HEK293 (cell line): Measurements from ENCODE around the gene ZC3H12C.

ENCODE experiments used
- CTCF ChIA-PET: fragments of 350-600 bp; formaldehyde crosslinking; extraction: SDS; loops from one replicate; lab custom pipeline; 2021; ENCODE audit warnings: antibody characterized with exemption; lab: Yijun Ruan, JAX
- POLR2A ChIA-PET: fragments of 300-600 bp; formaldehyde crosslinking; extraction: SDS; loops from one replicate; lab custom pipeline; 2020; ENCODE audit warnings: antibody characterized with exemption, inconsistent platforms; lab: Yijun Ruan, JAX
- H3K27ac ChIP-seq: fragments of 200-500 bp; sonication (Bioruptor generic); 2 replicates; pipeline ENCODE4 v1.5.1; 2014; ENCODE audit warnings: low read depth, low read length, control low read depth, inconsistent platforms; ENCODE audit errors: extremely low read depth
- H3K36me3 ChIP-seq, 2 experiments: fragments of 200-500 bp in 1 of 2; sonication (Bioruptor generic) in 1 of 2; 1 replicate in 1 of 2; 2 replicates in 1 of 2; pipeline ENCODE4 v1.5.1; 2014 to 2017; ENCODE audit warnings: inconsistent platforms in 2 of 2, low read length in 2 of 2; ENCODE audit not compliant: control insufficient read depth in 2 of 2, insufficient read depth in 1 of 2
- H3K4me1 ChIP-seq: fragments of 200-500 bp; sonication (Bioruptor generic); 2 replicates; pipeline ENCODE4 v1.5.1; 2014; ENCODE audit warnings: mild to moderate bottlenecking, low read length, inconsistent platforms; ENCODE audit not compliant: control insufficient read depth, insufficient read depth
- H3K4me3 ChIP-seq: 2 replicates; pipeline ENCODE4 v1.5.1; 2011; ENCODE audit warnings: low read depth, mild to moderate bottlenecking, control low read depth, low read length, moderate library complexity
- H3K9me3 ChIP-seq: fragments of 200-500 bp; sonication (Bioruptor generic); 2 replicates; pipeline ENCODE4 v1.5.1; 2014; ENCODE audit warnings: low read depth, low read length, inconsistent platforms; ENCODE audit not compliant: control insufficient read depth, insufficient read depth
- BCL11B ChIP-seq: fragments of 450-650 bp; formaldehyde crosslinking; IDR thresholded peaks from 2 replicates; pipeline ENCODE4 v1.5.1; 2016; ENCODE audit warnings: low read depth, missing biosample characterization, missing genetic modification characterization
- GLIS2 ChIP-seq: fragments of 450-650 bp; formaldehyde crosslinking; IDR thresholded peaks from 2 replicates; pipeline ENCODE4 v1.5.1; 2016; ENCODE audit warnings: missing biosample characterization, missing genetic modification characterization
- IKZF3 ChIP-seq: fragments of 450-650 bp; IDR thresholded peaks from 2 replicates; pipeline ENCODE4 v1.5.0; 2018; ENCODE audit warnings: missing biosample characterization, mild to moderate bottlenecking, missing genetic modification characterization, moderate library complexity
- KLF16 ChIP-seq: fragments of 450-650 bp; formaldehyde crosslinking; IDR thresholded peaks from 2 replicates; pipeline ENCODE4 v1.5.1; 2017; ENCODE audit warnings: missing biosample characterization, missing genetic modification characterization
- YY1 ChIP-seq: fragments of 450-650 bp; formaldehyde crosslinking; IDR thresholded peaks from 2 replicates; pipeline ENCODE4 v1.5.1; 2018; ENCODE audit warnings: missing biosample characterization, missing genetic modification characterization
- ZFP41 ChIP-seq: fragments of 450-650 bp; formaldehyde crosslinking; IDR thresholded peaks from 2 replicates; pipeline ENCODE4 v1.5.1; 2016; ENCODE audit warnings: missing biosample characterization, missing genetic modification characterization, borderline replicate concordance
- ZNF155 ChIP-seq: fragments of 450-650 bp; formaldehyde crosslinking; IDR thresholded peaks from 2 replicates; pipeline ENCODE4 v1.5.1; 2016; ENCODE audit warnings: missing biosample characterization, missing genetic modification characterization
- ZNF16 ChIP-seq: fragments of 450-650 bp; formaldehyde crosslinking; IDR thresholded peaks from 2 replicates; pipeline ENCODE4 v1.5.1; 2016; ENCODE audit warnings: low read depth, missing biosample characterization, missing genetic modification characterization
- ZNF202 ChIP-seq: fragments of 450-650 bp; formaldehyde crosslinking; IDR thresholded peaks from 2 replicates; pipeline ENCODE4 v1.5.1; 2016; ENCODE audit warnings: missing biosample characterization, missing genetic modification characterization, borderline replicate concordance
- ZNF239 ChIP-seq: fragments of 450-650 bp; formaldehyde crosslinking; IDR thresholded peaks from 2 replicates; pipeline ENCODE4 v1.5.1; 2016; ENCODE audit warnings: missing biosample characterization, missing genetic modification characterization
- ZNF292 ChIP-seq: fragments of 450-650 bp; formaldehyde crosslinking; IDR thresholded peaks from 2 replicates; pipeline ENCODE4 v1.5.1; 2016; ENCODE audit warnings: low read depth, missing biosample characterization, missing genetic modification characterization, borderline replicate concordance
- ZNF311 ChIP-seq: fragments of 450-650 bp; formaldehyde crosslinking; IDR thresholded peaks from 2 replicates; pipeline ENCODE4 v1.5.1; 2017; ENCODE audit warnings: missing biosample characterization, missing genetic modification characterization, borderline replicate concordance
- ZNF555 ChIP-seq: fragments of 450-650 bp; formaldehyde crosslinking; conservative IDR thresholded peaks from 2 replicates; pipeline ENCODE4 v1.5.1; 2017; ENCODE audit warnings: missing biosample characterization, mild to moderate bottlenecking, missing genetic modification characterization, inconsistent platforms
- ZNF571 ChIP-seq: fragments of 450-650 bp; formaldehyde crosslinking; IDR thresholded peaks from 2 replicates; pipeline ENCODE4 v1.5.0; 2017; ENCODE audit warnings: missing biosample characterization, missing genetic modification characterization
- ZNF660 ChIP-seq: fragments of 450-650 bp; IDR thresholded peaks from 2 replicates; pipeline ENCODE4 v1.5.1; 2018; ENCODE audit warnings: missing biosample characterization, mild to moderate bottlenecking, missing genetic modification characterization
- ZNF677 ChIP-seq: fragments of 450-650 bp; IDR thresholded peaks from 2 replicates; pipeline ENCODE4 v1.5.0; 2018; ENCODE audit warnings: missing biosample characterization, mild to moderate bottlenecking, missing genetic modification characterization, moderate library complexity
- ZNF747 ChIP-seq: fragments of 450-650 bp; formaldehyde crosslinking; IDR thresholded peaks from 2 replicates; pipeline ENCODE4 v1.5.1; 2016; ENCODE audit warnings: missing biosample characterization, missing genetic modification characterization
- ZNF843 ChIP-seq: fragments of 450-650 bp; formaldehyde crosslinking; IDR thresholded peaks from 2 replicates; pipeline ENCODE4 v1.5.1; 2016; ENCODE audit warnings: missing biosample characterization, missing genetic modification characterization
- ZSCAN16 ChIP-seq: fragments of 450-650 bp; formaldehyde crosslinking; IDR thresholded peaks from 2 replicates; pipeline ENCODE4 v1.5.1; 2016; ENCODE audit warnings: missing biosample characterization, missing genetic modification characterization
- TF ChIP-seq, protein P1 (sequence below): fragments of 450-650 bp; formaldehyde crosslinking; IDR thresholded peaks from 2 replicates; pipeline ENCODE4 v1.5.1; 2017; ENCODE audit warnings: missing biosample characterization, mild to moderate bottlenecking, missing genetic modification characterization, moderate library complexity
- TF ChIP-seq, protein P2 (sequence below): fragments of 450-650 bp; formaldehyde crosslinking; IDR thresholded peaks from 2 replicates; pipeline ENCODE4; 2016; ENCODE audit warnings: missing biosample characterization, missing genetic modification characterization
- TF ChIP-seq, protein P3 (sequence below): IDR thresholded peaks from 2 replicates; pipeline ENCODE4 v1.6.1; 2011; ENCODE audit warnings: mild to moderate bottlenecking, low read depth, low read length, borderline replicate concordance
- TF ChIP-seq, protein P4 (sequence below): fragments of 450-650 bp; formaldehyde crosslinking; IDR thresholded peaks from 2 replicates; pipeline ENCODE4 v1.5.1; 2016; ENCODE audit warnings: missing biosample characterization, missing genetic modification characterization, low read depth
- TF ChIP-seq, protein P5 (sequence below): fragments of 450-650 bp; formaldehyde crosslinking; IDR thresholded peaks from 2 replicates; pipeline ENCODE4 v1.5.0; 2017; ENCODE audit warnings: missing biosample characterization, missing genetic modification characterization, borderline replicate concordance

The ZC3H12C gene

DNA sequence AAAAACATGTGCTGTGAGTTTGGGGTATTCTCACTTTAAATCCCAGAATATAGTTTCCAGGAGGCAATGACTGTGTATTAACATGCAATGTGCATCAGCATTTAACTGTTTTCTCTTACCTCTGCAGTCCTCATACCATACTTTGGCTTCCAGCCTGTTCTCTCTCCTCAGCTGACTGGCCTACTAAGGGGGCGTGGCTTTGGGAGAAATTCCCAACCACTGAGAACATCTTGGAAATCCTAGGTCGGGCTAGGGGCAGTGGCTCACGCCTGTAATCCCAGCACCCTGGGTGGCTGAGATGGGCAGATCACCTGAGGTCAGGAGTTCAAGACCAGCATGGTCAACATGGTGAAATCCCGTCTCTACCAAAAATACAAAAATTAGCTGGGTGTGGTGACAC, 13.5 kb upstream of the ZC3H12C start (continued):
- TF ChIP-seq GLIS2 (tag by site-specific recombination) (no peak), KLF16 (no peak), ZNF747 (tag by site-specific recombination) (no peak)

DNA sequence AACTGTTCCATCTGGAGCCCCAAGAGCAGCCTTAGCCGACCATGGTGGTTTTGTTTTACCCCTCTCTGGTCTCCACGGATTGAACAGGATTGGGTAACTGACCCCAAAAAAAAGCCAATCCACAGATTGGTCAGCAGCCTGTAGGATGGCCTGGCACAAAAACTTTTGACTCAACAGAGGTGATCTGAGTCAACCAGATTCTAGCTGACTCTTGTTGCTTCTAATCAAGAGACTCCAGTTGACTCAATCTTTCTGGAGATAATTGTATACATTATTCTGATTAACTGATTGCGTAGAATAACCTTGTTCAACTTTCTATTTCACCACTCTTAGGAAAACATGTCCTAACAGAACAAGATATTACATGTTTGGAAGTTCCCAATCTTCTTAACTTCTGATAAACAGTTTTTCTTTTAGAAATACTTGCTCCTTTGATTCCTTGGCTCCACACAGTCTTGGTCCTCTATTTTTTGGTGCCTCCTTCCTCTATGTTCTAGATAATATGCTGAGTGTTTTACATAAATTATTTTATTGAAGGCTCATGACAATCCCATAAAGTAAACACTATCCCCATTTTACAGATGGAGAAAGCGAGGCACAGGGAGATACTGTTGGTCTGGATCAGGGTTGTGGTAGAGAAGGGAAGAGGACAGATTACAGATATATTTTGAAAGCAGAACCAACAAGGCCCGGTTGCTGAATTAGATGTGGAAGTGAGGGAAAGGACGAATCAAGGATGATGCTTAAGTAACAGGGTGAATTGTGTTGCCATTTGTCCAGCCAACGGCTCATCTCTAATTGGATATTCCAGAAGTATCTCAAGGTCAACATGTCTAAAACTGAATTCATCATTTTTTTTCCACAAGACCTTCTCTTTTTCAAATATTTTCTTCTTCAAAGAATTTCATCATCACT, 11.5 kb upstream of the ZC3H12C start:
- H3K27ac ChIP-seq, result no peak overlapping the region
- CTCF ChIA-PET, result interaction anchor here (0.6 to 2.1 kb wide), 3 partner anchors 10 to 227 kb away, joined by 3 to 6 read pairs (median 3); no protein-coding TSS in a partner anchor
- no peak overlapping the region for H3K4me3 ChIP-seq
- H3K36me3 ChIP-seq, result no peaks in the 10 kb centered on the region
- no peaks in the 10 kb centered on the region for H3K4me1 ChIP-seq
- POLR2A ChIA-PET, result no interaction called here
- no peaks in the 10 kb centered on the region for H3K9me3 ChIP-seq
- TF ChIP-seq ZNF16 (tag by site-specific recombination), result no peak
- TF ChIP-seq ZNF660 (tag by site-specific recombination), result no peak
- TF ChIP-seq, protein P1, sequence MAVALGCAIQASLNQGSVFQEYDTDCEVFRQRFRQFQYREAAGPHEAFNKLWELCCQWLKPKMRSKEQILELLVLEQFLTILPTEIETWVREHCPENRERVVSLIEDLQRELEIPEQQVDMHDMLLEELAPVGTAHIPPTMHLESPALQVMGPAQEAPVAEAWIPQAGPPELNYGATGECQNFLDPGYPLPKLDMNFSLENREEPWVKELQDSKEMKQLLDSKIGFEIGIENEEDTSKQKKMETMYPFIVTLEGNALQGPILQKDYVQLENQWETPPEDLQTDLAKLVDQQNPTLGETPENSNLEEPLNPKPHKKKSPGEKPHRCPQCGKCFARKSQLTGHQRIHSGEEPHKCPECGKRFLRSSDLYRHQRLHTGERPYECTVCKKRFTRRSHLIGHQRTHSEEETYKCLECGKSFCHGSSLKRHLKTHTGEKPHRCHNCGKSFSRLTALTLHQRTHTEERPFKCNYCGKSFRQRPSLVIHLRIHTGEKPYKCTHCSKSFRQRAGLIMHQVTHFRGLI, result no peak
- no peak for TF ChIP-seq IKZF3 (tag by site-specific recombination)
- no peak for TF ChIP-seq ZSCAN16
- TF ChIP-seq ZNF311 (tag by site-specific recombination), result no peak
- no peak for TF ChIP-seq ZNF239 (tag by site-specific recombination)
- no peak for TF ChIP-seq ZNF555 (tag by site-specific recombination)
- TF ChIP-seq, protein P2, sequence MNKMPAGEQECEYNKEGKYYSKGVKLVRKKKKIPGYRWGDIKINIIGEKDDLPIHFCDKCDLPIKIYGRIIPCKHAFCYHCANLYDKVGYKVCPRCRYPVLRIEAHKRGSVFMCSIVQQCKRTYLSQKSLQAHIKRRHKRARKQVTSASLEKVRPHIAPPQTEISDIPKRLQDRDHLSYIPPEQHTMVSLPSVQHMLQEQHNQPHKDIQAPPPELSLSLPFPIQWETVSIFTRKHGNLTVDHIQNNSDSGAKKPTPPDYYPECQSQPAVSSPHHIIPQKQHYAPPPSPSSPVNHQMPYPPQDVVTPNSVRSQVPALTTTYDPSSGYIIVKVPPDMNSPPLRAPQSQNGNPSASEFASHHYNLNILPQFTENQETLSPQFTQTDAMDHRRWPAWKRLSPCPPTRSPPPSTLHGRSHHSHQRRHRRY (tag by site-specific recombination), result no peak
- no peak for TF ChIP-seq ZNF677 (tag by site-specific recombination)
- TF ChIP-seq, protein P3, sequence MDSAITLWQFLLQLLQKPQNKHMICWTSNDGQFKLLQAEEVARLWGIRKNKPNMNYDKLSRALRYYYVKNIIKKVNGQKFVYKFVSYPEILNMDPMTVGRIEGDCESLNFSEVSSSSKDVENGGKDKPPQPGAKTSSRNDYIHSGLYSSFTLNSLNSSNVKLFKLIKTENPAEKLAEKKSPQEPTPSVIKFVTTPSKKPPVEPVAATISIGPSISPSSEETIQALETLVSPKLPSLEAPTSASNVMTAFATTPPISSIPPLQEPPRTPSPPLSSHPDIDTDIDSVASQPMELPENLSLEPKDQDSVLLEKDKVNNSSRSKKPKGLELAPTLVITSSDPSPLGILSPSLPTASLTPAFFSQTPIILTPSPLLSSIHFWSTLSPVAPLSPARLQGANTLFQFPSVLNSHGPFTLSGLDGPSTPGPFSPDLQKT, result no peak
- TF ChIP-seq, all 188 proteins: peak for 0

DNA sequence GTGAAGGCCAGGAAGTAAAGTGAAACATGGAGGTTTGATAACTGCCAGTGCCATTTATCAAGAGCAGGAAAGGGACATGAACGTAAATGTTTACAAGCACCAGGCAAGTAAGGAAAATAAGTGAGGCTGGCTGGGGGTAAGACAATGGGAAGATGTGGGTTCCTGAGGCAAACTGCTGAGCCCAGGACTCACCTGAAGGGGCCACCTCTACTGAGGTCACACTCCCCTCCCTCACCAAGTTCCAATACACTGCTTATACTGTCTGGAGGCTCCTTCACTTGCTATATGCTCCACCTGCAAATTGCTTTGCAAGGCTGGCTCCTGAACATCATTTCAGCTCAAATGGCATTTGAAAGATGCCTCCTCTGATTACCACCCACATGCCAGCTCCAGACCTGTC, 10.3 kb upstream of the ZC3H12C start:
- CTCF ChIA-PET, result interaction anchor here (0.6 to 2.1 kb wide), 2 partner anchors 11 to 294 kb away, joined by 4 to 6 read pairs; no protein-coding TSS in a partner anchor

More for the DNA sequence above, 10.3 kb upstream of the ZC3H12C start:
- no peaks in the 10 kb centered on the region for H3K9me3 ChIP-seq
- H3K4me1 ChIP-seq, result no peaks in the 10 kb centered on the region
- no peak overlapping the region for H3K4me3 ChIP-seq
- H3K27ac ChIP-seq, result no peak overlapping the region
- H3K36me3 ChIP-seq, result no peaks in the 10 kb centered on the region
- POLR2A ChIA-PET, result interaction anchor here (1.1 kb wide), 1 partner anchor 11 kb away, joined by 3 read pairs; the partner anchor contains the start of gene ZC3H12C
- TF ChIP-seq ZNF843 (tag by site-specific recombination) (no peak), YY1 (tag by site-specific recombination) (no peak), ZNF571 (no peak), ZNF747 (tag by site-specific recombination) (no peak), ZFP41 (no peak), ZNF155 (tag by site-specific recombination) (no peak), ZNF292 (tag by site-specific recombination) (no peak), BCL11B (tag by site-specific recombination) (no peak), ZNF202 (no peak)
- TF ChIP-seq, protein P4, sequence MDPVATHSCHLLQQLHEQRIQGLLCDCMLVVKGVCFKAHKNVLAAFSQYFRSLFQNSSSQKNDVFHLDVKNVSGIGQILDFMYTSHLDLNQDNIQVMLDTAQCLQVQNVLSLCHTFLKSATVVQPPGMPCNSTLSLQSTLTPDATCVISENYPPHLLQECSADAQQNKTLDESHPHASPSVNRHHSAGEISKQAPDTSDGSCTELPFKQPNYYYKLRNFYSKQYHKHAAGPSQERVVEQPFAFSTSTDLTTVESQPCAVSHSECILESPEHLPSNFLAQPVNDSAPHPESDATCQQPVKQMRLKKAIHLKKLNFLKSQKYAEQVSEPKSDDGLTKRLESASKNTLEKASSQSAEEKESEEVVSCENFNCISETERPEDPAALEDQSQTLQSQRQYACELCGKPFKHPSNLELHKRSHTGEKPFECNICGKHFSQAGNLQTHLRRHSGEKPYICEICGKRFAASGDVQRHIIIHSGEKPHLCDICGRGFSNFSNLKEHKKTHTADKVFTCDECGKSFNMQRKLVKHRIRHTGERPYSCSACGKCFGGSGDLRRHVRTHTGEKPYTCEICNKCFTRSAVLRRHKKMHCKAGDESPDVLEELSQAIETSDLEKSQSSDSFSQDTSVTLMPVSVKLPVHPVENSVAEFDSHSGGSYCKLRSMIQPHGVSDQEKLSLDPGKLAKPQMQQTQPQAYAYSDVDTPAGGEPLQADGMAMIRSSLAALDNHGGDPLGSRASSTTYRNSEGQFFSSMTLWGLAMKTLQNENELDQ (tag by site-specific recombination), result no peak
- TF ChIP-seq, protein P5, sequence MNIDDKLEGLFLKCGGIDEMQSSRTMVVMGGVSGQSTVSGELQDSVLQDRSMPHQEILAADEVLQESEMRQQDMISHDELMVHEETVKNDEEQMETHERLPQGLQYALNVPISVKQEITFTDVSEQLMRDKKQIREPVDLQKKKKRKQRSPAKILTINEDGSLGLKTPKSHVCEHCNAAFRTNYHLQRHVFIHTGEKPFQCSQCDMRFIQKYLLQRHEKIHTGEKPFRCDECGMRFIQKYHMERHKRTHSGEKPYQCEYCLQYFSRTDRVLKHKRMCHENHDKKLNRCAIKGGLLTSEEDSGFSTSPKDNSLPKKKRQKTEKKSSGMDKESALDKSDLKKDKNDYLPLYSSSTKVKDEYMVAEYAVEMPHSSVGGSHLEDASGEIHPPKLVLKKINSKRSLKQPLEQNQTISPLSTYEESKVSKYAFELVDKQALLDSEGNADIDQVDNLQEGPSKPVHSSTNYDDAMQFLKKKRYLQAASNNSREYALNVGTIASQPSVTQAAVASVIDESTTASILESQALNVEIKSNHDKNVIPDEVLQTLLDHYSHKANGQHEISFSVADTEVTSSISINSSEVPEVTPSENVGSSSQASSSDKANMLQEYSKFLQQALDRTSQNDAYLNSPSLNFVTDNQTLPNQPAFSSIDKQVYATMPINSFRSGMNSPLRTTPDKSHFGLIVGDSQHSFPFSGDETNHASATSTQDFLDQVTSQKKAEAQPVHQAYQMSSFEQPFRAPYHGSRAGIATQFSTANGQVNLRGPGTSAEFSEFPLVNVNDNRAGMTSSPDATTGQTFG (tag by site-specific recombination), result no peak
